SH-SY5Y (cell line): ENCODE measurements around the gene CES4A.

Source experiments
- GATA2 ChIP-seq: IDR thresholded peaks from 2 replicates; pipeline ENCODE4 v1.6.1; 2011; ENCODE audit warnings: mild to moderate bottlenecking, low read depth, low read length
- GATA3 ChIP-seq: IDR thresholded peaks from 2 replicates; pipeline ENCODE4 v1.6.1; 2011; ENCODE audit warnings: low read depth, mild to moderate bottlenecking, low read length, moderate library complexity

GRCh38 chr16:66977341-66978113 is 10.9 kb upstream of the CES4A start:
- TF ChIP-seq GATA3, result no peak
- no peak for TF ChIP-seq GATA2
